HS-5 (cell line): Measurements from ENCODE around the gene CEP170.
"Not testable (repeated sequence)": the region's sequence is repeated elsewhere in the genome, so short reads cannot be mapped to it uniquely, and the experiment has no call there.

ENCODE experiments used
- DNase-seq: peaks from one replicate; pipeline ENCODE4 v3.0.0-alpha.2; 2012; ENCODE audit warnings: low read depth

CEP170 gene

DNA sequence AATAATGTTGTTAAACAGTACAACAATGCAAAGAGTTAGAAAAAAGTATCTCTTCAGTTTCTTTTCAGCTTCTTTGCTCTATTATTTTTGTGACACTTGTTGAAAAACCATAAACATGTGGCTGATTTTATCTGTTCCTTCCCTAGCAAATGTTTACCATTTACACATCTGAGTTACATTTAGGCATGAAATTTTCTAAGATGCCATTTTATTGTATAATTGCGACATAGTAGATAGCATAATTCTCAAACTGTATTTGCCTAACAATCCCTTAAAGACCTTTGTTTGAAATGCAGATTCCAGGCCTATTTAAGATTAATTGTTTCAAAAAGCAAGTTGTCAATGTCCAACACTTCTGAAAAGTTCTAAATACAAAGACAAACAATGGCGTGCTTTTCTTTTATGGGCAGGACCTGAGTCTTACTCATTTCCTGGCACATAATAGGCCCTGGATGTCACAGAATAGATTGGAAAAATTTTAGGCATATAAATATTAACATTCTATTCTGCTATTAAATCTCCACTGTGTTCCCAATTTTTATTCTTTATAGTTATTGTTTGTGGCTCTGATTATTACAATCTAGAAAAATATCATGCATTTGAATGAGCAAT is 81.2 kb downstream of the CEP170 start:
- DNase-seq, result not testable (repeated sequence)

DNA sequence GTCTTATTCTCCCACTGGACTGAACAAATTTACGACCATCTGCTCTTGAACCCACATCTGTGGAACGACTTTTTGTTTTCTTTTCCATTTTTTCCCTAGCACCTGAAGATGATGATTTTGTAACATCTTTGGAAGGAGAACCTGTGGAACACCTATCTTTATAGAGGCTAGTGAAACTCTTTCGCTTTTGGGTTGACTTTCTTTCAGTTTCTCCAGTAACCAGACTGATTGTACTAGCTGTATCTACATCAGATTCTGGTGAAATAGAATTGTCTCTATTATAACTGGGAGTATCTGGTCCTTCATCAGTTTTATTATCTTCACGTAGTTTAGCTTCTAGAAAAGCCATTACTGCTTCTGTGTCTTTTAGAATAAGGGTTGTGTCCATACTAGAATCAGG is 90.2 kb downstream of the CEP170 start:
- not testable (repeated sequence) for DNase-seq

GRCh38 chr1:243150906-243151305 is 104.2 kb downstream of the CEP170 start:
- not testable (repeated sequence) for DNase-seq

GRCh38 chr1:243149120-243149519 is 106.0 kb downstream of the CEP170 start:
- not testable (repeated sequence) for DNase-seq

DNA sequence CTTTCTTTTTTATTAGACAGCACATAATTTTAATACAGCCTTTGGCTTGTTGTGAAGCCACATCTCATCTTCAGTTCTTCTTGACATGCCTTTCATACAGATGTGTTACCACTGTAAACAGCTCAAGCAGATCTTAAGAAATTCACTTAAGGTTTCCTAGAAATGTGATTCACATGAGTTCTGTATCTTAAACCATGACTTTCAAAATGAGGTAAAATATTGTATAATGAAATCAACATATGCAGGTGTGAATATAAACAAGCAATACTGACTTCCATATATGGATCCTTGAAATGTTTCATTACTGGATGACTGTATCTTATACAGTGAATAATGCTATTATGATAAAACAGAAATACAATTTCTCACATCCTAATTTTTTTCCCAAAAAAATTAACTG is 107.7 kb downstream of the CEP170 start:
- not testable (repeated sequence) for DNase-seq

DNA sequence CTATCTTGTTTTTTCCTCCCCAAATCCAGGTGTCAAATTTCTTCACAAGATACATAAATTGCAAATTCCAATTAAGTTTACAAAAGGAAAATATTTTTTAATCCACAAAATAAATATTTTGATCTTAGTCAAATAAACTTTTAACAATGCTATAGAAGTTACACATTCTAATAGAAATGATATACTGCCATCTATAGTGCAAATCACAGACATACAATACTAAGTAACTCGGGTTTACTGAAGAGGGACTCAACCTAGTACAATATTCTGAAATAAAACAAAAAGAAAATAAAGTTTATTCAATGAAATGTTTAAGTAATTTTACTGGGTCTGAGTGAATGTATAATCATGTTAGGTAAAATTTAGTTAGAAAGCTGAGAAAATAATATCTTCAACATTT is 114.6 kb downstream of the CEP170 start:
- not testable (repeated sequence) for DNase-seq

DNA sequence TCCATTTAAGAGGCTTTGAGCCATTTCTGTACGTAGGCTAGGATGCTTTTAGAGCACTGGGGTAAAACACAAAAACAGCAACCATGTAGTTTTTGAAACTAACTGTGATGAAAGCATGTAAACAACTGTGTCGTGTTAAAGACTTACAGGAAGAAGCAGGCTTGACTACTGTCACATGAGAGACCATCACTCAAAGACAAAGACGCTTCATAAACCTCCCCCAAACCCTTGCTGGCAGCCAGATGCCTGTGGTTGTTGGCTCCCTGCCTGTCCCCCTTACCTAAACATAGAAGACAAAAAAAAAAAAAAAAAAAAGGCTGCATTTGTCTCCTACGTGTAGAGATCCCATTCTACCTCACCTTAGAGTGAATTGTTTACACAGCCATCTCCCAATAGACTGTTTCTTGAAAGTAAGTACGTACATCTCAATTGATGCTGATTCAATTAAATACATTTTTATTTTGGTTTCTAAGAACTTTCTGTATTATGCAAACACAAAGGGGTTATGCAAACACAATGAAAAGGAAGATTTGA is 132.1 kb downstream of the CEP170 start:
- not testable (repeated sequence) for DNase-seq

GRCh38 chr1:243121939-243122338 is 133.1 kb downstream of the CEP170 start:
- not testable (repeated sequence) for DNase-seq

DNA sequence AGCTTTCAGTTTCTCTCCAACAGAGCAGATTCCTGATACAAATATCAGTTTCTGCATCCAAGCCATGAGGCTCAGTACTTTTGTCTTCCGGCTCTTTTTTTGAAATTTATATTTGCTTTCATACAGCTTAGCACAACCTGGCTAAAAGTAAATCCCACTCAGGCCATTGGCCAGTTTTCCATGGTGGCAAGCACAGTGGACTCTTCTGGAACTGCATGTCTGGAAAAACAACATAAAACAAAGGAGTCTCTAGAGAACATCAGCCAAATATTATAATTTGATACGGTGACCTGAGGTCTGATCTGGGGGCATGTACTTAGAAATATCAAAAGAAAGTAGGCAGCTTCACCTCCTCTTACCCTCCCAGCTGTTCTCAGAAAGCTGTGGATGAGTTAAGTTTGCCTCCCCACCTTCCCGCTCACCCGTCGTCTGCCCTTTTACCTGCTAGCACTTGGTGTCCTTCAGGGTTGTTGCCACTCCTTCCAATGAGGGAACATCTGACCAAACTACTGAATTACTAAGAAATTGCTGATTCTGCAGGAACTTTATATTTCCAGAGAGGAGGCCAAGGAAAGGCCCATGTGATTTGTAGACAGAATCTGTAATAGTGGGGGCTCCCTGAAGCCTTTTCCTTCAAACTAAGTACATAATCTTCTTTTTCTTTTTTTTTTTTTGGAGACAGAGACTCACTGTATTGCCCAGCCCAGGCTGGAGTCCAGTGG is 136.3 kb downstream of the CEP170 start:
- DNase-seq, result not testable (repeated sequence)

DNA sequence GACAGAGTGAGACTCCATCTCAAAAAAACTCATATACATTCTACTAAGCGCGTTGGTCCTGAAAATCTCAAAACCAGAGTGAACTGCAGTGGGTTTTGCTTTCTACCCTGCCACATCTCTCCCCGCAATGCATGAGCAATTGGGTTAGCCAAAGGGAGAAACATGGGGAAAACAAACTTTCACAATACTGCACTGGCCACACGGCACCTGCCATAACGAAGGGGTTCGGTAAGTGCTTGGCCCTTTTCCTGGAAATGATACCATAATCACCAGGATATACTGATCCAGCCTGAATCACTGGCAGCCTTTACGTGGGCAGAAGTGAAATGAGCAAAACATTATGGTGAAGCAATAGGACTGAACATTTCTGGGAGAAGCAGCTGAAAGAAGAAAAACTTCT is 138.9 kb downstream of the CEP170 start:
- not testable (repeated sequence) for DNase-seq

DNA sequence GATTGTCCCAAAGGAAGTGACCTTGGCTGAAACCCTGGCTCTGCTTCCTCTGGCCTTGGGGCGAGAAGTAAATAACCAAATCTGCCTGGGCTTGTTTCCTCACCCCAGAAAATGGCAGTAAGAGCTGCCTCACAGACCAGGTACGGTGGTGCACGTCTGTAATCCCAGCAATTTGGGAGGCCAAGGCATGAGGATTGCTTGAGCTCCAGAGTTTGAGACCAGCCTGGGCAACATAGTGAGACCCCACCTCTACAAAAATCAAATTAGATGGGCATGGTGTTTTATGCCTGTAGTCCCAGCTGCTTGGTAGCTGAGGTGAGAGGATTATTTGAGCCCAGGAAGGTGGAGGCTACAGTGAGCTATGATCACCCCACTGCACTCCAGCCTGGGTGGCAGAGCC is 140.3 kb downstream of the CEP170 start:
- not testable (repeated sequence) for DNase-seq

GRCh38 chr1:243114059-243114713 is 140.9 kb downstream of the CEP170 start:
- not testable (repeated sequence) for DNase-seq

DNA sequence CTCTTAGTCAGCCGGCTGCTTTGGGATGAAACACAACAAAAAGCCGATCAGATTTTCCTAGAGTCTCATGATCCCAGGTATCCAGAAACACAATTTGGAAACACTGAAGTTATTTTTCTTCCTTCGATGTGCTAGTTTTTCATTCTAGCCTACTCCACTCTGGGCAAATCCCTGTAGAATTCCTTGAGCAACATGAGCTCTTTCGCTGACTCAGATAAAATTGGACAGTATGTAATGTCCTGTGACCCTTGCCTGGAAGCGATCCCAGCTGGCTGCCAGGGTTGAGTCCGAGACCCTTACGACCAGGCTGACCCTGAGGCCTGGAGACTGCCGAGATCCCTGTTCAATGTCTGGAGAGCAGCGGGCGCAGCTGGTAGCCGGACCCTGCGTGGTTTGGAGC is 147.9 kb downstream of the CEP170 start:
- not testable (repeated sequence) for DNase-seq

DNA sequence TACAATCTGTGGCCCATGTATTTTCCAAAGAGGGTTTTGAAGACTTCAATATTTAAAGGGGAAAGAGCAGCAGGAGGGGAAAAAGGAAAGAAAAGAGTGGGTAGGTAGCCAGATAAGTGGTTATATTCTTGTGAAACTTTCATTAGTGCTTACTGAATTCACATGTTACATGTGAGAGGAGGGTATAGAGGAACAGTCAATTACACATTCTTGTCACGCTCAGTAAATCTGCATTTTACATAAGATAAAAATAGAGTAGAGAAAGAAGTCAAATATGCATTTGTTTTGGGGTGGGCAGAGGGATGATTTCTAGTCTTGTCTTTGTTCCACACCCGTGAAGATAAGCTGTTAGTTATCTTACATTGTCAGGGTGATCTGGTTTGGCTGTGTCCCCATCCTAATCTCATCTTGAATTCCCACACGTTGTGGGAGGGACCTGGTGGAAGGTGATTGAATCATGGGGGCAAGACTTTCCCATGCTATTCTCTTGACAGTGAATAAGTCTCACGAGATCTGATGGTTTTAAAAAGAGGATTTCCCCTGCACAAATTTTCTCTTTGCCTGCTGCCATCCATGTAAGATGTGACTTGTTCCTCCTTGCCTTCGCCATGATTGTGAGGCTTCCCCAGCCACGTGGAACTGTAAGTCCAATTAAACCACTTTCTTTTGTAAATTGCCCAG is 149.3 kb downstream of the CEP170 start:
- DNase-seq, result not testable (repeated sequence)

DNA sequence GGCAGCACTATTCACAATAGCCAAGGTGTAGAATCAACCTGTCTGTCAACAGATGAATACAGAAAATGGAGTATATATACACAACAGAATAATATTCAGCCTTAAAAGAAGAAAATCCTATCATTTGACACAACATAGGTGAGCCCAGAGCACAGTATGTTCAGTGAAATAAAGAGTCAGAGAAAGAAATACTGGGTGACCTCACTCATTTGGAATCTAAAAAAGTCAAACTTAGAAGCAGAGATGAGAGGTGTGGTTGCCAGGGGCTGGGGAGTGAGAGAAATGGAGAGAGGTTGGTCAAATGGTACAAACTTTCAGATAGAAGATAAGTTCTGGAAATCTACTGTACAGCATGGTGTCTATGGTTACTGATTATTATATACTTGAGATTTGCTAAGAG is 150.0 kb downstream of the CEP170 start:
- not testable (repeated sequence) for DNase-seq

DNA sequence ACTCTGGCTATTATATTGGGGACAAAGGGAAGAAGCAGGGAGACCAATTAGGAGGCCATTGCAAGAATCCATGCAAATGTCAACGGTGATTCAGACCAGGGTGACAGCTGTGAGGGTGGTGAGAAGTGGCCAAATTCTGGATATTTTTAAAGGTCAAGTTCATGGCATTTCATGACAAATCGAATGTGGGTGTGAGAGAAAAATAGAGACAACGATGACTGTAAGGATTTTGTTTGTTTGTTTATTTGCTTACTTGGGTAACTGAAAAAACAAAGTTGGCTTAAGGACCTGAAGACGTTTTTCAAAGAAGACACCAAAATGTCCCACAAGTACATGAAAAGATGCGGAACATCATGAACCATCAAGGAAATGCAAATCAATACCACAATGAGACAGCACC is 150.6 kb downstream of the CEP170 start:
- DNase-seq, result not testable (repeated sequence)

- peak; percentile 37 for DNase-seq
Measured at GRCh38 chr1:243101551-243102050, 153.5 kb downstream of the CEP170 start.

GRCh38 chr1:243087368-243087767 is 167.7 kb downstream of the CEP170 start:
- DNase-seq, result not testable (repeated sequence)
